A549 treated with DMSO at 1 μM for 4 hours (cell line): ENCODE data around the gene PKD2L2. TPM values are rescaled to one million over a fixed set of nuclear protein-coding genes. Genes with fewer than 3 reads are reported as not detected.

Experiments
- total RNA-seq: library from RNA; stranded (reverse); fragments of 200-300 nt; extraction: Qiagen RNA extraction; gene quantifications from 5 replicates; pipeline ENCODE4 v1.2.3, GENCODE V29; 2022; ENCODE audit warnings: low read depth

The PKD2L2 gene
- 0.06 to 0.08 TPM in 2 of 5 replicates, not detected in the others for total RNA-seq

DNA sequence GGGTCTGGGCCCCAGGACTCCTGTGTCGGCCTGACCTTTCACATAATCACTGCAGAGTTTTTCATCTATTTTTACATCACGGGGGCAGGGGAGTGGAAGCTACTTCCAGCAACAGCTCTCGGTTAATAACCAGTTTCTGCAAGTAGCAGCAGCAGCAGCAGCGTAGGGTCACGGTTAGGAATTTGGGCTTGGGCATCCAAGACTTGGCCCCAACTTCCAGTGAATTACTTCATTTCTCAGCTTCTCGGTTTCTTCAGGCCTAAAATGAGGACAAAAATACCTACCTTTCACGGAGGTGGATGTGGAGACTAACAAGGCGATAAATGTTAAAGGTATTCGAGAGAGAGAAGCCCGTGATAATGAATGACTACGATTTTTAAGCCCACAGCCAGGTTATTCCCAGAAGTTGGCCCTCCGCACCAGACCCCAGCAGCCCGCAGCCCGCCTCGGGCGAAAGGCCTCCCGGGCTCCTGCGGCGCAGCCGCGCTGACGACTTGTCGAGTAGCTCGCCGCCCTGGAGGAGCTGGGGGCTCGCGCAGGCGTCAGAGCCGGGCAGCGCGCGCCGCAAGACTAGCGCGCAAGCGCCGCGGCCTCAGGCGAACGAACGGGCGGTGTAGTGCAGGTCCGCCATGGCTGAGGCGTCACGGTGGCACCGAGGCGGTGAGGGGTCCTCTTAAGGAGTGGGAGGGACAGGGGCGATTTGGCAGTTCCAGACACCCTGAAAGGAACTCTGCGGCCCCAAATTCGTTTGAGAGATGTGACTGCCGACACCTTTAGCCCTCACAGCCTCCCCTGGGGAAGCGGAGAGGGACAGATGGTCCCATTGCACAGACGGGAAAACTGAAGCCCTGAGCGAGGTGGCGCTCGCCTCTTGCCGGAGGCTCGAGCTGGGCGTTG lies at the start of gene PKD2L2:
Gene PKD2L2, plus strand, starts transcription at position 595 of the 897 bp plus-strand sequence. Its CDS starts 35 bp downstream, at position 630.

DNA sequence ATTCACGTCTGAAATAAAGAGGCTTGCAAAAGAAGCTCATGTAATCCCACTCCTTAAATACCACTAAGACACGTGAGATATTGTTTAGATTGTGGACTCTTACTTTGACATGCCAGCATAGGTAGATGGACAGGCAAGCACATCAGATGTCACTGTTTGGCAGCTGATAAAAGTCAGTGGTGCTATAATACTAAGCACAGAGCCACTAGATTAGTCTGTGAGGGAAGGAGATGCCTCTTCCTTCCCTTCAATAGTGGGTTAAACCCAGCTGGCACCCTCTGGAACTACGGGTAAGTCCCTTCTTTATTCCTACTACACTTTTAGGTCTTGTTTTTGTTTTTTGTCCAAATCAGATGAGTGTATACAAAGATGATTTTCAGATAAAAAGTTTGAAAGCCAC lies 21.6 kb upstream of the PKD2L2 start, which contains the start of gene MYOT:
Gene MYOT, plus strand, starts transcription at position 197 of the 400 bp plus-strand sequence. CDS start 2,792 bp downstream, outside the sequence.

Other genes with a start within 250 kb of the PKD2L2 start
- 0.06 to 0.30 TPM (median 0.19 TPM) in 5 replicates for gene KLHL3, start 153.4 kb upstream of the PKD2L2 start, total RNA-seq
- gene HNRNPA0, start 135.1 kb upstream of the PKD2L2 start, total RNA-seq, result 51.2 to 55.2 TPM (median 53.0 TPM) in 5 replicates
- gene MYOT, start 21.6 kb upstream of the PKD2L2 start, total RNA-seq, result not detected in 5 replicates
- gene FAM13B, start 143.6 kb downstream of the PKD2L2 start, total RNA-seq, result 12.8 to 19.2 TPM (median 14.1 TPM) in 5 replicates
- gene WNT8A, start 194.6 kb downstream of the PKD2L2 start, total RNA-seq, result not detected in 5 replicates
- not detected in 5 replicates for gene NME5, start 250.0 kb downstream of the PKD2L2 start, total RNA-seq